ENCODE measurements around the gene KRI1.

DNA sequence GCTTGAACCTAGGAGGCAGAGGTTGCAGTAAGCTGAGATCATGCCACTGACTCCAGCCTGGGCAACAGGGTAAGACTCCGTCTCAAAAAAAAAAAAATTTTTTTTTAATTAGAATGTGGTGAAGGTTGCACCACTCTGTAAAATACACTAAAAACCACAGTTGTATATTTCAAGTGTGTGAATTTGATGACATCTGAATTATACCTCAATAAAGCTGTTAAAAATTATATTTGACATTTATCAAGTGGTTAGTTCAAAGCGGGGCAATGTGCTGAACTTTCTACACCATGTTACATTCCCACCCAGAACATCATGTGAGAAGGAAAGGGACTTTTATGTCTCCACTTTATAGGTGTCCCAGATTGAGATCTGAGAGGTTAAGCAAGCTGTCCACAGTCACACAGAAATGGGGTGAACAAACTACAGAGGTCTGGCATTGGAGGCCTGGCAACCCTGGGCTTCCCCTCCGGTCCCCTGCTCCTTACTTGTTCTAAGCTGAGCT is 42.6 kb downstream of the KRI1 start:
- TF ChIP-seq CTCF (IDR thresholded peaks at IDR 0.05), result no peak
- TF ChIP-seq POLR2A (IDR thresholded peaks at IDR 0.05), result no peak

Measured in gastroesophageal sphincter (tissue), 3 donors.